Memory B cell (primary cell): ENCODE results near the gene SH2D5.
"Not testable (repeated sequence)": the region's sequence is repeated elsewhere in the genome, so short reads cannot be mapped to it uniquely, and the experiment has no call there.

Source experiments
- ATAC-seq: fragments of 150-1000 bp; cut with Tn5 transposase; 2 replicates; pipeline ENCODE4 v1.10.0; 2021; ENCODE audit warnings: low read depth, mild to moderate bottlenecking, moderate library complexity
- DNase-seq, 2 donors: peaks; one replicate each; pipeline ENCODE4 v3.0.0; 2022; ENCODE audit warnings: low spot score in 2 of 2
- H3K27ac Mint-ChIP-seq: one replicate; pipeline ENCODE4 v1.8.0; 2022; ENCODE audit warnings: mild to moderate bottlenecking, moderate library complexity, mixed read lengths
- H3K27me3 Mint-ChIP-seq: one replicate; pipeline ENCODE4 v1.8.0; 2022; ENCODE audit warnings: mixed read lengths
- H3K36me3 Mint-ChIP-seq: one replicate; pipeline ENCODE4 v1.8.0; 2022; ENCODE audit warnings: mild to moderate bottlenecking, mixed read lengths
- H3K4me1 Mint-ChIP-seq: one replicate; pipeline ENCODE4 v1.8.0; 2022; ENCODE audit warnings: mixed read lengths
- H3K4me3 Mint-ChIP-seq: one replicate; pipeline ENCODE4 v1.8.0; 2022; ENCODE audit warnings: mild to moderate bottlenecking, moderate library complexity, mixed read lengths
- H3K9me3 Mint-ChIP-seq: one replicate; pipeline ENCODE4 v1.8.0; 2022; ENCODE audit warnings: mixed read lengths

The SH2D5 gene

GRCh38 chr1:20725189-20726117 lies 7.0 kb downstream of the SH2D5 start:
- Mint-ChIP-seq H3K9me3 (no peaks in the 10 kb centered on the region), H3K27me3 (peaks cover 8% of the 10 kb centered on the region), H3K27ac (no peak overlapping the region), H3K4me3 (no peak overlapping the region), H3K36me3 (no peaks in the 10 kb centered on the region), H3K4me1 (peaks cover 8% of the 10 kb centered on the region)
- ATAC-seq (no peak), DNase-seq (no peak)

- no peak overlapping the region for H3K4me3 Mint-ChIP-seq
- H3K27ac Mint-ChIP-seq, result no peak overlapping the region
- no peaks in the 10 kb centered on the region for H3K36me3 Mint-ChIP-seq
- peaks cover 4% of the 10 kb centered on the region for H3K27me3 Mint-ChIP-seq
- no peak for DNase-seq
- H3K9me3 Mint-ChIP-seq, result no peaks in the 10 kb centered on the region
- H3K4me1 Mint-ChIP-seq, result peaks cover 4% of the 10 kb centered on the region
- ATAC-seq, result no peak
Measured at GRCh38 chr1:20724364-20725188, 7.9 kb downstream of the SH2D5 start.

- no peak overlapping the region for H3K4me3 Mint-ChIP-seq
- H3K27ac Mint-ChIP-seq, result no peak overlapping the region
- peaks cover 5% of the 10 kb centered on the region for H3K4me1 Mint-ChIP-seq
- no peaks in the 10 kb centered on the region for H3K9me3 Mint-ChIP-seq
- ATAC-seq (no peak), DNase-seq (no peak)
- H3K36me3 Mint-ChIP-seq, result no peaks in the 10 kb centered on the region
- H3K27me3 Mint-ChIP-seq, result peaks cover 5% of the 10 kb centered on the region
Measured at GRCh38 chr1:20723537-20724363, 8.8 kb downstream of the SH2D5 start.

- no peak for ATAC-seq
- H3K27ac Mint-ChIP-seq, result no peak overlapping the region
- peaks cover 4% of the 10 kb centered on the region for H3K4me1 Mint-ChIP-seq
- H3K4me3 Mint-ChIP-seq, result no peak overlapping the region
- no peaks in the 10 kb centered on the region for H3K9me3 Mint-ChIP-seq
- H3K36me3 Mint-ChIP-seq, result no peaks in the 10 kb centered on the region
- peaks cover 5% of the 10 kb centered on the region for H3K27me3 Mint-ChIP-seq
- DNase-seq, result no peak
Measured at GRCh38 chr1:20723159-20723536, 9.4 kb downstream of the SH2D5 start.

GRCh38 chr1:20721117-20722061 lies 11.1 kb downstream of the SH2D5 start:
- no peak overlapping the region for H3K27ac Mint-ChIP-seq
- ATAC-seq, result no peak
- H3K27me3 Mint-ChIP-seq, result peaks cover 8% of the 10 kb centered on the region
- H3K4me1 Mint-ChIP-seq, result peaks cover 3% of the 10 kb centered on the region
- H3K4me3 Mint-ChIP-seq, result no peak overlapping the region
- no peaks in the 10 kb centered on the region for H3K9me3 Mint-ChIP-seq
- no peak for DNase-seq
- H3K36me3 Mint-ChIP-seq, result no peaks in the 10 kb centered on the region

GRCh38 chr1:20720631-20721091 lies 11.8 kb downstream of the SH2D5 start:
- H3K9me3 Mint-ChIP-seq, result no peaks in the 10 kb centered on the region
- H3K4me3 Mint-ChIP-seq, result no peak overlapping the region
- ATAC-seq (no peak), DNase-seq (no peak)
- H3K36me3 Mint-ChIP-seq, result no peaks in the 10 kb centered on the region
- H3K4me1 Mint-ChIP-seq, result peaks cover 5% of the 10 kb centered on the region
- no peak overlapping the region for H3K27ac Mint-ChIP-seq
- peaks cover 10% of the 10 kb centered on the region for H3K27me3 Mint-ChIP-seq

- Mint-ChIP-seq H3K4me3 (no peak overlapping the region), H3K9me3 (no peaks in the 10 kb centered on the region), H3K36me3 (no peaks in the 10 kb centered on the region), H3K4me1 (peaks cover 5% of the 10 kb centered on the region), H3K27ac (no peak overlapping the region), H3K27me3 (peaks cover 13% of the 10 kb centered on the region)
- DNase-seq, result no peak
- ATAC-seq, result no peak
Measured at GRCh38 chr1:20719871-20720620, 12.5 kb downstream of the SH2D5 start.

GRCh38 chr1:20719261-20719660 lies 13.2 kb downstream of the SH2D5 start:
- H3K27ac Mint-ChIP-seq, result no peak overlapping the region
- ATAC-seq, result no peak

GRCh38 chr1:20718343-20718882 lies 14.1 kb downstream of the SH2D5 start:
- ATAC-seq, H3K36me3 Mint-ChIP-seq, H3K4me1 Mint-ChIP-seq, H3K9me3 Mint-ChIP-seq: not testable (repeated sequence)
- peak overlapping the region; percentile 15 for H3K27ac Mint-ChIP-seq
- H3K4me3 Mint-ChIP-seq, result peak overlapping the region; percentile 67
- peaks cover 13% of the 10 kb centered on the region for H3K27me3 Mint-ChIP-seq
- DNase-seq, result peak in 1 of 2 donors; percentile 21

More at GRCh38 chr1:20719261-20719660, 13.2 kb downstream of the SH2D5 start:
- Mint-ChIP-seq H3K4me1 (peaks cover 5% of the 10 kb centered on the region), H3K36me3 (no peaks in the 10 kb centered on the region), H3K9me3 (no peaks in the 10 kb centered on the region), H3K4me3 (no peak overlapping the region), H3K27me3 (peaks cover 13% of the 10 kb centered on the region)
- no peak for DNase-seq

- Mint-ChIP-seq H3K27ac (peak within 1 kb of the TSS; percentile 15), H3K27me3 (peaks cover 13% of the 10 kb centered on the region), H3K9me3 (no peaks in the 10 kb centered on the region), H3K36me3 (no peaks in the 10 kb centered on the region), H3K4me3 (peak within 1 kb of the TSS; percentile 67), H3K4me1 (peaks cover 5% of the 10 kb centered on the region)
- peak; percentile 73 to 78 for DNase-seq
- peak; percentile 90 for ATAC-seq
Measured at GRCh38 chr1:20717452-20718342, 14.8 kb downstream of the SH2D5 start, which contains the start of gene KIF17. Gene KIF17, minus strand, starts transcription at chr1:20718007. Its CDS starts 301 bp downstream, at chr1:20717706.

- no peaks in the 10 kb centered on the region for H3K9me3 Mint-ChIP-seq
- H3K27me3 Mint-ChIP-seq, result peaks cover 13% of the 10 kb centered on the region
- no peak for ATAC-seq
- H3K36me3 Mint-ChIP-seq, result no peaks in the 10 kb centered on the region
- no peak for DNase-seq
- no peak overlapping the region for H3K27ac Mint-ChIP-seq
- H3K4me1 Mint-ChIP-seq, result peaks cover 5% of the 10 kb centered on the region
- H3K4me3 Mint-ChIP-seq, result peak overlapping the region; percentile 30
Measured at GRCh38 chr1:20716232-20716631, 16.3 kb downstream of the SH2D5 start.
